NOMO-1 treated with dmso at 0.1 percent for 144 hours (cell line): ENCODE measurements around the gene CEND1.

Source experiments
- DNase-seq: peaks from one replicate; lab custom pipeline; 2025; ENCODE audit not compliant: unreplicated experiment; lab: John Stamatoyannopoulos, UW

The CEND1 gene

GRCh38 chr11:813072-813455 lies 23.2 kb upstream of the CEND1 start:
- DNase-seq = no peak

DNA sequence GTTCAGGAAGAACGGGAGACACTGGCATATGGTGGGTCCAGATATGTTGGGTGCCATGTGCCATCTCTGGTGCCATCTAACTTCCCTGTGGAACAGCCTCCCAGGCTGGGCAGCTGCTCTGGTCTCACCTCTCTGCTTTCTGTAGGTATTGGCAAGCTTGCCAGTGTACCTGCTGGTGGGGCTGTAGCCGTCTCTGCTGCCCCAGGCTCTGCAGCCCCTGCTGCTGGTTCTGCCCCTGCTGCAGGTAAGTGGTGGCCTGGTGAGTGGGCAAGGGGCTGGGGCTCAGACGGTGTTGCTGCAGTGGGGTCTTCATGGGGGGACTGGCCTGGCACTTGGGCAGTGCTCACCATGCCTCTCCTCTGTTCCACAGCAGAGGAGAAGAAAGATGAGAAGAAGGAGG lies 22.5 kb upstream of the CEND1 start:
- no peak for DNase-seq

- DNase-seq = no peak
These were observed 21.8 kb upstream of the CEND1 start for GRCh38 chr11:811446-812245.

- DNase-seq = no peak
These were observed 20.2 kb upstream of the CEND1 start for GRCh38 chr11:810040-810567.

GRCh38 chr11:809287-810039 lies 19.6 kb upstream of the CEND1 start, which contains the start of gene RPLP2:
RPLP2 (plus strand) TSS chr11:809967; CDS start chr11:810235, 268 bp downstream.
- DNase-seq = peak; percentile 89

- no peak for DNase-seq
These were observed 18.8 kb upstream of the CEND1 start for GRCh38 chr11:808427-809286.

GRCh38 chr11:804599-804964 lies 14.7 kb upstream of the CEND1 start:
- DNase-seq = no peak

DNA sequence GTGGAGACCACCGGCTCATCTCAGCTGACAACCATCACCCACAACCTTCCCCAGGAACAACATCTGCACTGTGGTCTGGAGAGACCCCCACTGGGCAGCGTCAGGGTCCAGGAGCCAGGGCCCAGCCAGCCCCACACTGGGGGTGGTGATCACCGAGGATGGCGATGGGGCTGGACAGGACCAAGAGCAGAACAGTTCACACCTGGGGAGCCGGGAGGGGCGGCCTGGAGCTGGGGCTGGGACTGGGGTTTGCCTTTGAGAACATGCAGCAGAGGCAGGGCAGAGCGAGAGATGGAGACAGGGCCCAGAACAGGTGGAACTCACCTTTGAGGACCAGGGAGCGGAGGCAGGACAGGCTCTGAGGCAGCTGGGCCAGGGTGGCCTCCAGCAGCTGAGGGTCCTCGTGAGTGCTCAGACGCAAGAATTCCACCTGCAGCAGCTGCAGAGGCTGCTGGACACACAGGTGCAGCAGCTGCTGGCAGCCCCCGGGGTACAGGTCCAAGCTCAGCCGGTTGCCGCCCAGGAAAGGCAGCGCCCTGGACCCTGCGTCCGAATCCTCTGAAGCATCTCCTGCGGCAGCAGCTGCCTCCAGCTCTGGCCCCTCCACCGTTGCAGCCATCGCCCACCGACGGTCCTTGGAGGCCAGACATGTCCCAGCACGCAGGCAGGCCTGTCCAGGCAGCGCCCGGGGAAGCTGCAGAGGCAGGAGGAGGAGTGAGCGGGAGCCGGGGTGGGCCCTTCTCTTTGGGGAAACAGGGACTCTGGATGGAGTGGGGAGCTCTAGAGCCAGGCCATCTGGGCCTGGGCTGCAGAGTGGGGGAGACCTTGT lies 14.1 kb upstream of the CEND1 start:
- DNase-seq = no peak

GRCh38 chr11:803467-803742 lies 13.5 kb upstream of the CEND1 start:
- no peak for DNase-seq

- no peak for DNase-seq
These were observed 13.0 kb upstream of the CEND1 start for GRCh38 chr11:802693-803466.

GRCh38 chr11:802018-802617 lies 12.2 kb upstream of the CEND1 start:
- no peak for DNase-seq

- DNase-seq = no peak
These were observed 11.3 kb upstream of the CEND1 start for GRCh38 chr11:801097-801780.

DNA sequence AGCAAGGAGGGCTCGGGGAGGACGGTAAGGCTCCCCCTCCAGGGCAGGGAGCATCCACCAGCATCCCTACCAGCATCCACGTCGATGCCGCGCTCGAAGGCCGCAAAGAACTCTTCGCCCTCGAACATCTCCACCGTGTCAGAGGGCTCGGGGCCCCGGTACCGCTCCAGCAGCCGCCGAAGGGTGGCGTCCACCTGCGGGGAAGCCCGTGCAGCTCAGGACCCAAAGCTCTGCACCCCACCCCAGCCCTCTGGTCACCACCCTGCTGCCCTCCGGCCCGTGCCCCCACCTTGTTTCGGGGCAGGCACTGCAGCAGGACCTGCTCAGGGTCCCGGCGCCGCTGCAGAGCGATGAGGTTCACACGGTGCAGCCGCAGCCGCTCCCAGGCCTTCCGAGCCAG lies 10.6 kb upstream of the CEND1 start:
- DNase-seq = no peak

DNA sequence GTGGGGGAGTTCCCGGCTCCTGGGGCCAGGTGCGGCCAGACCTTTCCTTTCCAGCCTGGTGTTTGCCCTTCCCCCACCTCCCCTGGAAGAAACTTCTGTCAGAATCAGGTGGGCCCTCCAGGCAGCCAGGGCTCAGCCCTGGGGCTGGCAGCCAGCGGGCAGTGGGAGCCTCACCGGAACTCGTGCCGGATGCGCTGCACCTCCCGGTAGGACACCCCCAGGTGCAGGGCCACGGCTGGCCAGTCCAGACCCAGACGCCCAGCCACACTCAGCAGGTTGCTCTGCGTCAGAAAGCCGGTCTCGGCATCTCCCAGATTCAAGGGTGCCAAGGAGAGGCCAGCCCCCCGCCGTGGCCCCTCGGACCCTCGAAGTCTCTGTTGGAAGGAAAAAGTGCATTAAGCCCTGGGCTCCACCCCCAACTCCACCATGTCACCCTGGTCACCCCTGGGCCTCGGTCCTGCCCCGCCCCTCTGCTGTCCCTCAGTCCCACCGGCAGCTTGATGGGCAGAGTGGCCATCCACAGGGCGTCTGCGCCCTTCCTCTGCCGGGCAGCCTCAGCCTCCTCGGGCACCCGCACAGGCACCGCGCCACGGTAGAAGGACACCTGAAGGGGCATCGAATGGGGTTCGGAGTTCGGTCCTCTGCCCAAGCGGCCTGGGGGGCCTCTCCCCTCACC lies 9.9 kb upstream of the CEND1 start:
- no peak for DNase-seq

DNA sequence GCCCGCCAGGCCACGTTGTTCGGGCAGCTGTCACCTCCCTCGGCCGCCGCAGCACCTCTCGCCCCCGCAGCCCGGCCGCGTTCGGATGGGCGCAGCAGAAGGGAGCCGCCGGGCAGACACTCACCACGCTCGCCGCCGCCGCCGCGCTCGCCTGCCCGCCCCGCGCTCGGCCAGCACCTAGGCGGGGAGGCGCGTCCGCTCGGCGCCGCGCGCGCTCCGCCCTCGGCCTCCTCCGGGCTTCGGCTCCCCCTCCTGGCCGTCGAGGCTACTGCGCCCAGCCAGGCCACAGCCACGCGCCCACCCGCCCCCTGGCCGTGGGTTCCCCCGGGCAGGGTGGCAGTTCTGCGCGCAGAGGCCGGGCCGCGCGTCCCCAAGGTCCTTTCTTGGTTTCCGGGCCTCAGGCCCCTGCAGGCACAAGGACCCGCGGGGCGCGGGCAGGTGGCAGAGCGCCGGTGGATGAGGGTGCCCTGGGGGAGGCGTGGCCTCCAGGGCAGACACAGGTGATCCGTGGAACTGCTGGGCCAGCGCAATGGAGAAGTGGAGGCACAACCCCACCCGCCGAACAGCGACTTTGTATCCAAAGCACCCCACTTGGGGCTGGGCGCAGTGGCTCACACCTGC lies 8.3 kb upstream of the CEND1 start, which contains the start of gene SLC25A22:
Gene SLC25A22, minus strand, starts transcription at position 189 of the 621 bp plus-strand sequence. CDS start 3,275 bp downstream, outside the sequence.
- DNase-seq = peak; percentile 67

DNA sequence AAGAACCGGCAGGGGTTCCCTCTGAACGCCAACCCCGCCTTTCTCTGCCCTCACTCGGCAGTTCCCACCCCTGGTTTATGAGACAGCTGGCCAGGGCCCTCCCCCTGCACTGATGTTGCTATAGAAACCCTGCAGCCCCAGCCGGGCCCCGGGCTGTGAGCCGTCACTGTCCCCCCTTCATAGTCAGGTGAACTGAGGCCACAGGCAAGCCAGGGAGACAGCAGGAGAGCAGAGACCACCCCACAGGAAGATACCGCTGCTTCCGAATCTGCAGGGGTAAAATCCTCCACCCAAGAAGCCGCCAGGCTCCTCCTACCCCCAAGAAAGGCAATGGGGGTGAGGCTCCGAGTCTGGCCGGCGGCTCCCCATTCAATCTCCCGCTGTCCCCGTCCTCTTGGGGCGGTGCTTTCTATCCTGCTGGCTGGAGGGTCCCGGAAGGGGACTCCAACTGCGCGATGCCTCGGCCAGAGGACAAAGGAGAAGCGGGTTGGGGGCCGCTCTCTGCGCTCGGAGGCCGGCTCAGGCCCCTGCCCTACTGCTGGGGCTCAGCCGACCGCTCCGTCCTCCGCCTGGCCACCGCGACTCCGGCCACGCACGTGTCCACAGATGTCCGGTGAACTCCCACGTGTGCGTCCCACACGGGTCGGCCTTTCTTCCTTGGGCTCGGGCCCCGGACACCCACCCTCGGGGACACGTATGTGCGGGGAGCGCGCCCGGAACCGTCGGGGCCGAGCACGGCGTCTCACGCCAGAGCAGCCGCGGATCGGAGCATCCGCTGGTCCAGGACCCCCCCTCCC lies 7.6 kb upstream of the CEND1 start:
- peak; percentile 58 for DNase-seq
